PFSK-1 (cell line): Measurements from ENCODE around the gene CFAP74.

ENCODE experiments used
- FOXP2 ChIP-seq: optimal IDR thresholded peaks from 2 replicates; pipeline ENCODE3; 2011; ENCODE audit warnings: borderline replicate concordance, control low read depth, inconsistent platforms; ENCODE audit not compliant: insufficient read depth; ENCODE audit errors: extremely low read length, extremely low read depth
- POLR2AphosphoS5 ChIP-seq: IDR thresholded peaks from 2 replicates; pipeline ENCODE4 v1.6.1; 2012; ENCODE audit warnings: low read depth, mild to moderate bottlenecking, control low read depth, low read length, moderate library complexity
- REST ChIP-seq, 2 experiments: IDR thresholded peaks; 2 replicates each; pipeline versions ENCODE4 v1.6.1 to v1.8.0; 2011 to 2012; ENCODE audit warnings: low read depth in 2 of 2, low read length in 2 of 2, control low read depth in 1 of 2, inconsistent platforms in 1 of 2, mild to moderate bottlenecking in 1 of 2, moderate library complexity in 1 of 2; ENCODE audit not compliant: insufficient read depth in 1 of 2
- SIN3A ChIP-seq: IDR thresholded peaks from 2 replicates; pipeline ENCODE4 v1.6.1; 2012; ENCODE audit warnings: mild to moderate bottlenecking, low read length, moderate library complexity, borderline replicate concordance; ENCODE audit not compliant: insufficient read depth
- TAF1 ChIP-seq: IDR thresholded peaks from 2 replicates; pipeline ENCODE4 v1.6.1; 2012; ENCODE audit warnings: low read length, control low read depth, borderline replicate concordance; ENCODE audit not compliant: insufficient read depth

The CFAP74 gene

GRCh38 chr1:1890506-1891348, 112.9 kb downstream of the CFAP74 start, which contains the start of gene GNB1:
GNB1 (minus strand) TSS chr1:1891087; CDS start chr1:1825453, 65,634 bp downstream.
- TF ChIP-seq REST (IDR thresholded peaks at IDR 0.05; ENCODE audit: insufficient read depth in 1 of 2, low read depth in 2 of 2, low read length in 2 of 2) (0 out of 4 replicates have a peak, but pooled peaks of 1 of the 2 experiments have one; percentile 55), POLR2AphosphoS5 (peak; percentile 16; the same call in 1 of the 2 replicates), FOXP2 (peak; percentile 78), TAF1 (peak; percentile 89), SIN3A (no peak)

- no peak for TF ChIP-seq FOXP2
- no peak for TF ChIP-seq REST (IDR thresholded peaks at IDR 0.05; ENCODE audit: insufficient read depth in 1 of 2, low read depth in 2 of 2, low read length in 2 of 2)
- TF ChIP-seq SIN3A = peak; percentile 30; the same call in 1 of the 2 replicates
- 0 out of 2 replicates have a peak, but pooled peaks have one; percentile 28 for TF ChIP-seq POLR2AphosphoS5
- no peak for TF ChIP-seq TAF1
Observed at GRCh38 chr1:1889847-1890505, 113.6 kb downstream of the CFAP74 start.

- TF ChIP-seq SIN3A (no peak), REST (IDR thresholded peaks at IDR 0.05; ENCODE audit: insufficient read depth in 1 of 2, low read depth in 2 of 2, low read length in 2 of 2) (no peak), POLR2AphosphoS5 (no peak), TAF1 (no peak), FOXP2 (no peak)
Observed at GRCh38 chr1:1889090-1889750, 114.4 kb downstream of the CFAP74 start.

GRCh38 chr1:1883092-1883873, 120.3 kb downstream of the CFAP74 start:
- TF ChIP-seq REST (IDR thresholded peaks at IDR 0.05; ENCODE audit: insufficient read depth in 1 of 2, low read depth in 2 of 2, low read length in 2 of 2) (no peak), POLR2AphosphoS5 (no peak), SIN3A (no peak), FOXP2 (no peak), TAF1 (no peak)
